Mammary epithelial cell (primary cell): Measurements from ENCODE around the gene VEZF1.

Experiments
- CTCF ChIP-seq, 2 donors: IDR thresholded peaks in 1 of 2; conservative IDR thresholded peaks in 1 of 2; 2 replicates each; pipeline ENCODE4 v1.5.1; 2011 to 2012; ENCODE audit warnings: inconsistent platforms in 2 of 2, low read length in 2 of 2, mild to moderate bottlenecking in 2 of 2, control low read depth in 1 of 2, low read depth in 1 of 2; ENCODE audit not compliant: insufficient read depth in 1 of 2; ENCODE audit errors: extremely low read depth in 1 of 2
- EZH2 ChIP-seq: IDR thresholded peaks from 2 replicates; pipeline ENCODE4 v1.6.1; 2012; ENCODE audit warnings: low read length, inconsistent platforms, borderline replicate concordance

DNA sequence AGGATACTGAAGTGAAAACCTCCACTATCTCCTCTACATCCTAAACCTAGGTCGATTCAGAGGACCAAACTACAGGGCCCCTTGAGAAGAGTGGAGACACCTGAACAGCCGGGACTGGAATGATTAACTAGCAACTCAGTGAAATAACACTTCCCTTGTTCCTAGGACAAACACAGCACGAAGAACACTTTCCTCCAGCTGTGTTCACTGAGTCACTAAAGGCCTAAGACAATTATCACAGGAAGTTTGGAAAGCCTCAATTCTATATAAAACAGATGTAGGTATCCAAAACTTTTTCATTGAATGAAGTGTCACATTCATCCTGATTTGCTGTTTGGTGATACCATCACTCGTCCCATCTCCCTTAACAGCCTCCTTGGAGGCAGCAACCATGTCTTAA, 17.3 kb downstream of the VEZF1 start:
- TF ChIP-seq CTCF (conservative IDR thresholded peaks at IDR 0.05 in 1 of 2, IDR thresholded peaks at IDR 0.05 in 1 of 2; ENCODE audit: extremely low read depth in 1 of 2, insufficient read depth in 1 of 2, low read depth in 1 of 2, low read length in 2 of 2) (no peak), EZH2 (no peak)
